ENCODE measurements around the gene AK8. TPM values are rescaled to one million over a fixed set of nuclear protein-coding genes. Genes with fewer than 3 reads are reported as not detected.

AK8 gene
- total RNA-seq, 6 experiments from 2014 or later = 0.07 to 0.24 (median 0.12) TPM; not detected in 1

DNA sequence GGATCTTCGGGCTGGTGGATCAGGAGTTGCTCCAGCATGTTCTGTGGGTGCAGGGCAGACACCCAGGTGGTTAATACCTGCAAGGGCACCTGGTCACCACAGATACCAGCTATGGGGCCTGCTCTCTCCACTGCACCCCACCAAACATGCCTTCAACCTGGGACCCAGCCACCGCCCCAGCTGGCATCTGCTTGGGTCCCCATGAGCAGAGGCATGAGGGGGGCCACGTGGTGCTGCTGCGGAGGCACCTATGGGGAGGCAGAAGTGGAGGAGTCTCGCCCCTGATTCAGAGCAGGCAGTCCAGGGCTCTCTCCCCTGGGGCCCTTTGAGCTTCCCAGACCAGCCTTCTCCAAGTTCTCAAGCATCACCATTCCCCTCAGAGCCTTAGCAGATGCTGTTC, 2.9 kb downstream of the AK8 start:
- peaks cover 10% of the 10 kb centered on the region for H3K4me1 Mint-ChIP-seq (ENCODE audit: low read depth)
- no peak overlapping the region for H3K4me3 Mint-ChIP-seq
- DNase-seq = no peak
- no peaks in the 10 kb centered on the region for H3K9me3 Mint-ChIP-seq
- H3K27ac Mint-ChIP-seq = no peak overlapping the region
- H3K36me3 Mint-ChIP-seq (ENCODE audit: low read depth) = no peaks in the 10 kb centered on the region
- TF ChIP-seq, protein P1, sequence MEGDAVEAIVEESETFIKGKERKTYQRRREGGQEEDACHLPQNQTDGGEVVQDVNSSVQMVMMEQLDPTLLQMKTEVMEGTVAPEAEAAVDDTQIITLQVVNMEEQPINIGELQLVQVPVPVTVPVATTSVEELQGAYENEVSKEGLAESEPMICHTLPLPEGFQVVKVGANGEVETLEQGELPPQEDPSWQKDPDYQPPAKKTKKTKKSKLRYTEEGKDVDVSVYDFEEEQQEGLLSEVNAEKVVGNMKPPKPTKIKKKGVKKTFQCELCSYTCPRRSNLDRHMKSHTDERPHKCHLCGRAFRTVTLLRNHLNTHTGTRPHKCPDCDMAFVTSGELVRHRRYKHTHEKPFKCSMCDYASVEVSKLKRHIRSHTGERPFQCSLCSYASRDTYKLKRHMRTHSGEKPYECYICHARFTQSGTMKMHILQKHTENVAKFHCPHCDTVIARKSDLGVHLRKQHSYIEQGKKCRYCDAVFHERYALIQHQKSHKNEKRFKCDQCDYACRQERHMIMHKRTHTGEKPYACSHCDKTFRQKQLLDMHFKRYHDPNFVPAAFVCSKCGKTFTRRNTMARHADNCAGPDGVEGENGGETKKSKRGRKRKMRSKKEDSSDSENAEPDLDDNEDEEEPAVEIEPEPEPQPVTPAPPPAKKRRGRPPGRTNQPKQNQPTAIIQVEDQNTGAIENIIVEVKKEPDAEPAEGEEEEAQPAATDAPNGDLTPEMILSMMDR (IDR thresholded peaks at IDR 0.05) = no peak
- H3K27me3 Mint-ChIP-seq (ENCODE audit: insufficient read depth) = peaks cover 29% of the 10 kb centered on the region

GRCh38 chr9:132873403-132873802, 4.7 kb downstream of the AK8 start:
- no peak for DNase-seq
- no peaks in the 10 kb centered on the region for H3K36me3 Mint-ChIP-seq (ENCODE audit: low read depth)
- no peak overlapping the region for H3K27ac Mint-ChIP-seq
- TF ChIP-seq, protein P1 (IDR thresholded peaks at IDR 0.05) = no peak
- no peaks in the 10 kb centered on the region for H3K4me1 Mint-ChIP-seq (ENCODE audit: low read depth)
- peak overlapping the region; percentile 13; the same call in 1 of the 2 replicates for H3K4me3 Mint-ChIP-seq
- H3K9me3 Mint-ChIP-seq = no peaks in the 10 kb centered on the region
- peaks cover 35% of the 10 kb centered on the region for H3K27me3 Mint-ChIP-seq (ENCODE audit: insufficient read depth)

- DNase-seq = no peak
- Mint-ChIP-seq H3K27ac (no peak overlapping the region), H3K4me1 (ENCODE audit: low read depth) (no peaks in the 10 kb centered on the region), H3K27me3 (ENCODE audit: insufficient read depth) (peaks cover 36% of the 10 kb centered on the region), H3K4me3 (no peak overlapping the region), H3K36me3 (ENCODE audit: low read depth) (no peaks in the 10 kb centered on the region), H3K9me3 (no peaks in the 10 kb centered on the region)
- TF ChIP-seq, protein P1 (IDR thresholded peaks at IDR 0.05) = no peak
Observed at GRCh38 chr9:132869266-132869665, 8.8 kb downstream of the AK8 start.

- no peak overlapping the region for H3K27ac Mint-ChIP-seq
Observed at GRCh38 chr9:132866898-132867297, 11.2 kb downstream of the AK8 start.

GRCh38 chr9:132864691-132865090, 13.4 kb downstream of the AK8 start:
- Mint-ChIP-seq H3K27me3 (ENCODE audit: insufficient read depth) (peaks cover 50% of the 10 kb centered on the region), H3K9me3 (no peaks in the 10 kb centered on the region), H3K27ac (no peak overlapping the region), H3K36me3 (ENCODE audit: low read depth) (no peaks in the 10 kb centered on the region), H3K4me3 (no peak overlapping the region), H3K4me1 (ENCODE audit: low read depth) (no peaks in the 10 kb centered on the region)
- TF ChIP-seq, protein P1 (IDR thresholded peaks at IDR 0.05) = no peak
- no peak for DNase-seq

More at GRCh38 chr9:132866898-132867297, 11.2 kb downstream of the AK8 start:
- Mint-ChIP-seq H3K9me3 (no peaks in the 10 kb centered on the region), H3K4me1 (ENCODE audit: low read depth) (no peaks in the 10 kb centered on the region), H3K36me3 (ENCODE audit: low read depth) (no peaks in the 10 kb centered on the region), H3K4me3 (no peak overlapping the region), H3K27me3 (ENCODE audit: insufficient read depth) (peaks cover 52% of the 10 kb centered on the region)
- DNase-seq = no peak
- TF ChIP-seq, protein P1 (IDR thresholded peaks at IDR 0.05) = no peak

DNA sequence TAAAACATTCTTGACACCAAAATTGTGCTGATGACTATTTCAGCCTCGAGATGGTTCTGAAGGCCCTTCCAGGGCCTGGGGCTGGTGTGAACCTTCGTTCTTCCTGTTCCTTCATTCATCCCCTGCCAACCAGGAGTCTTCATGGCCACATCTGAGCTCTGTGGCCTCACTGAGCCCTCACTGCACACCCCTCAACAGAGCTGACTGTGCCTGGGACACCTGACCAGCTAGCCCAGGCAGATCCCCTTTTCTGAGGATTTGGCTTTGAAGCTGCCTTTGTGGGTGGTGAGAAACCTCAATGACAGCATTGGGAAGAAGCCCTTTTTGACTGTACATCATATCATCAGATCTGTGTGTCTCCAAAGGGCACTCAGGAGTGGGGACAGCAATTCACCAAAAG, 13.8 kb downstream of the AK8 start:
- H3K4me1 Mint-ChIP-seq (ENCODE audit: low read depth) = no peaks in the 10 kb centered on the region
- H3K27me3 Mint-ChIP-seq (ENCODE audit: insufficient read depth) = peaks cover 53% of the 10 kb centered on the region
- no peak overlapping the region for H3K27ac Mint-ChIP-seq

More for the DNA sequence above, 13.8 kb downstream of the AK8 start:
- TF ChIP-seq, protein P1 (IDR thresholded peaks at IDR 0.05) = no peak
- H3K9me3 Mint-ChIP-seq = no peaks in the 10 kb centered on the region
- no peak overlapping the region for H3K4me3 Mint-ChIP-seq
- DNase-seq = no peak
- H3K36me3 Mint-ChIP-seq (ENCODE audit: low read depth) = no peaks in the 10 kb centered on the region
